ENCODE results near the gene CCDC192. TPM values are rescaled to one million over a fixed set of nuclear protein-coding genes. Genes with fewer than 3 reads are reported as not detected.

Gene CCDC192
- total RNA-seq, 2 experiments from 2014 or later: not detected

- ChIA-PET CTCF (no interaction called here), POLR2A (no interaction called here)
- H3K4me3 ChIP-seq (ENCODE audit: low read length): no peak overlapping the region
- Mint-ChIP-seq H3K4me1 (ENCODE audit: low read depth) (no peaks in the 10 kb centered on the region), H3K9me3 (no peaks in the 10 kb centered on the region), H3K36me3 (ENCODE audit: low read depth) (no peaks in the 10 kb centered on the region), H3K27me3 (no peaks in the 10 kb centered on the region), H3K27ac (no peak overlapping the region), H3K4me3 (no peak overlapping the region)
- H3K27ac ChIP-seq (ENCODE audit: low read depth in 1 of 2, low read length in 2 of 2): no peak overlapping the region
- no peaks in the 10 kb centered on the region for H3K4me1 ChIP-seq (ENCODE audit: insufficient read depth, low read length)
- ATAC-seq (ENCODE audit: poor library complexity): no peak
- intact Hi-C loops (cut with DNase I, micrococcal nuclease): no loop called here
- H3K9me3 ChIP-seq (ENCODE audit: control insufficient read depth in 1 of 2, insufficient read depth in 1 of 2, low read length in 2 of 2): no peaks in the 10 kb centered on the region
- H3K27me3 ChIP-seq (ENCODE audit: control insufficient read depth in 1 of 2, insufficient read depth in 2 of 2, low read length in 2 of 2): no peaks in the 10 kb centered on the region
- no peak for DNase-seq
- no peaks in the 10 kb centered on the region for H3K36me3 ChIP-seq (ENCODE audit: insufficient read depth, low read length)
- TF ChIP-seq CTCF (IDR thresholded peaks at IDR 0.05): no peak
Measured at GRCh38 chr5:127976991-127977717, 274.0 kb downstream of the CCDC192 start.

DNA sequence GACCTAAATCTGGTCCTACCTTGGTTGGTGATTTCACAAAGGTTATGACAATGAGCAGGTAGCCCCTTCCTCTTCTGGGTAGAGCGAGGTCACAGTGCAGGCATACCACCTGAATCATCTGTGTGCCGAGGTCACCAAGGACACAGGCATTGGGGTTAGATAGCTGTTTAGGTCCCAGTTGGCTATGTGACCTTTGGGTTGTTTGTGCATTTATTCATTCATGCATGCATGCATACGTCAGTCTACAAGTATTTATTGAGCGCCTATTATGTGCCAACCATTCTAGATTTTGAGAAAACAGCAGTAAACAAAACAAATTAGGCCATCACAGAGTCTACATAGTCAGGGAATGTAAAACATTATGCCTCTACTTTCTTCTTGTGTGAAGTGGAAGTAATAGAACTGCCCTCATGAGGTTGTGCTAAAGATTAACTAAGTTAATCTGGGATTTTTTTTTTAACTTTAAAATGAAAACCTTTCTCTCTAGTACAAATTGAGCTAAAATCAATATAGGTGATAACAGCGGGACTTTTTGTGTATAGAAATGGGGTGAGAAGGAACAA, 275.6 kb downstream of the CCDC192 start:
- ChIA-PET POLR2A (no interaction called here), CTCF (no interaction called here)
- H3K36me3 Mint-ChIP-seq (ENCODE audit: low read depth): peaks cover 5% of the 10 kb centered on the region
- no peaks in the 10 kb centered on the region for H3K9me3 Mint-ChIP-seq
- Histone ChIP-seq H3K4me1 (ENCODE audit: insufficient read depth, low read length) (no peaks in the 10 kb centered on the region), H3K36me3 (ENCODE audit: insufficient read depth, low read length) (no peaks in the 10 kb centered on the region), H3K9me3 (ENCODE audit: control insufficient read depth in 1 of 2, insufficient read depth in 1 of 2, low read length in 2 of 2) (no peaks in the 10 kb centered on the region), H3K4me3 (ENCODE audit: low read length) (no peak overlapping the region), H3K27ac (ENCODE audit: low read depth in 1 of 2, low read length in 2 of 2) (no peak overlapping the region), H3K27me3 (ENCODE audit: control insufficient read depth in 1 of 2, insufficient read depth in 2 of 2, low read length in 2 of 2) (no peaks in the 10 kb centered on the region)
- no peak for ATAC-seq (ENCODE audit: poor library complexity)
- no peaks in the 10 kb centered on the region for H3K4me1 Mint-ChIP-seq (ENCODE audit: low read depth)
- H3K27me3 Mint-ChIP-seq: no peaks in the 10 kb centered on the region
- H3K27ac Mint-ChIP-seq: no peak overlapping the region
- intact Hi-C loops (cut with DNase I, micrococcal nuclease): no loop called here
- no peak for TF ChIP-seq CTCF (IDR thresholded peaks at IDR 0.05)
- no peak overlapping the region for H3K4me3 Mint-ChIP-seq
- no peak for DNase-seq

DNA sequence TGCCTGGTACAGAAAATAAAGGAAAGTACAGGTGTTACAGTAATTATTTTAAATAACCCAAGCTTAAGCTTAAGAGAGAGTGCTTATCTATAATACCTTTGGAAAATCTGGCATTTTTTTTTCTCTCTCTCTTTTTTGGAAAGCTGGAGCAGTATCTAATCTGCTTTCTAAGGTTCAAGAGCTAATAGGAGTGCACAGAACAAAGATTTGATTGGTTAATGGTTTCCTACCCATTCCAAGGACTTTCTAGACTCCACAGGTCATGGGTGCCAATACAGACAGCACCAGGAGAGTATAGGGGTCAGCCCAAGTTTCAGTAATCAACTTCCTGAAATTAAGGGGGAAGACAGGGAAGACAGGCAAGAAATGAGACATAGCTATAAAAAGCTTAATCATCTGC, 276.3 kb downstream of the CCDC192 start:
- ATAC-seq (ENCODE audit: poor library complexity): no peak
- no peak for TF ChIP-seq CTCF (IDR thresholded peaks at IDR 0.05)
- H3K9me3 Mint-ChIP-seq: no peaks in the 10 kb centered on the region
- H3K27ac ChIP-seq (ENCODE audit: low read depth in 1 of 2, low read length in 2 of 2): no peak overlapping the region
- H3K36me3 ChIP-seq (ENCODE audit: insufficient read depth, low read length): no peaks in the 10 kb centered on the region
- intact Hi-C loops (cut with DNase I, micrococcal nuclease): no loop called here
- DNase-seq: no peak
- H3K27me3 ChIP-seq (ENCODE audit: control insufficient read depth in 1 of 2, insufficient read depth in 2 of 2, low read length in 2 of 2): no peaks in the 10 kb centered on the region
- no peak overlapping the region for H3K27ac Mint-ChIP-seq
- no peaks in the 10 kb centered on the region for H3K9me3 ChIP-seq (ENCODE audit: control insufficient read depth in 1 of 2, insufficient read depth in 1 of 2, low read length in 2 of 2)
- no peak overlapping the region for H3K4me3 ChIP-seq (ENCODE audit: low read length)
- H3K4me1 Mint-ChIP-seq (ENCODE audit: low read depth): no peaks in the 10 kb centered on the region
- no peak overlapping the region for H3K4me3 Mint-ChIP-seq
- H3K36me3 Mint-ChIP-seq (ENCODE audit: low read depth): peaks cover 5% of the 10 kb centered on the region
- CTCF ChIA-PET: no interaction called here
- no peaks in the 10 kb centered on the region for H3K27me3 Mint-ChIP-seq
- H3K4me1 ChIP-seq (ENCODE audit: insufficient read depth, low read length): no peaks in the 10 kb centered on the region
- POLR2A ChIA-PET: no interaction called here

All from CD4-positive, alpha-beta T cell (primary cell).